Neural progenitor cell (in vitro differentiated cells): Measurements from ENCODE around the gene CSTA. TPM values are rescaled to one million over a fixed set of nuclear protein-coding genes. Genes with fewer than 3 reads are reported as not detected.

Experiments
- DNase-seq: peaks from one replicate; pipeline ENCODE4 v3.0.0-alpha.2; 2016; ENCODE audit warnings: low spot score
- H2AFZ ChIP-seq: fragments of 200-600 bp; sonication (generic); replicated peaks from 2 replicates; pipeline ENCODE4 v1.6.1; 2016; ENCODE audit warnings: antibody characterized with exemption
- H3F3A ChIP-seq: fragments of 200-600 bp; sonication (generic); 2 replicates; pipeline ENCODE4 v1.6.1; 2016; ENCODE audit warnings: antibody characterized with exemption, low read depth
- H3K27ac ChIP-seq: fragments of 200-600 bp; sonication (generic); 2 replicates; pipeline ENCODE4 v1.5.1; 2016; ENCODE audit warnings: mild to moderate bottlenecking
- H3K27me3 ChIP-seq: fragments of 200-600 bp; sonication (generic); 2 replicates; pipeline ENCODE4 v1.6.1; 2016; ENCODE audit warnings: mild to moderate bottlenecking, moderate library complexity
- H3K36me3 ChIP-seq: fragments of 200-600 bp; sonication (generic); 2 replicates; pipeline ENCODE4 v1.5.1; 2016
- H3K4me1 ChIP-seq: fragments of 200-600 bp; sonication (generic); 2 replicates; pipeline ENCODE4 v1.6.1; 2016; ENCODE audit warnings: mixed run types
- H3K4me2 ChIP-seq: fragments of 200-600 bp; sonication (generic); 2 replicates; pipeline ENCODE4 v1.6.1; 2016
- H3K4me3 ChIP-seq: fragments of 200-600 bp; sonication (generic); 2 replicates; pipeline ENCODE4 v1.5.1; 2016
- H3K79me2 ChIP-seq: fragments of 200-600 bp; sonication (generic); 2 replicates; pipeline ENCODE4 v1.6.1; 2016; ENCODE audit warnings: low read depth
- H3K9ac ChIP-seq: fragments of 200-600 bp; sonication (generic); 2 replicates; pipeline ENCODE4 v1.6.1; 2016
- H3K9me3 ChIP-seq: fragments of 200-600 bp; sonication (generic); 2 replicates; pipeline ENCODE4 v1.5.1; 2016; ENCODE audit warnings: low read depth
- H4K20me1 ChIP-seq: fragments of 200-600 bp; sonication (generic); 2 replicates; pipeline ENCODE4 v1.6.1; 2016; ENCODE audit warnings: low read depth
- H3K27ac Mint-ChIP-seq: 3 replicates; pipeline ENCODE4 v1.8.0; 2021; ENCODE audit warnings: mixed read lengths
- H3K27me3 Mint-ChIP-seq: 2 replicates; pipeline ENCODE4 v1.8.0; 2022; ENCODE audit warnings: low read depth, mild to moderate bottlenecking, inconsistent platforms, moderate library complexity, mixed read lengths; ENCODE audit not compliant: insufficient read depth
- H3K36me3 Mint-ChIP-seq: 3 replicates; pipeline ENCODE4 v1.8.0; 2021; ENCODE audit warnings: mixed read lengths
- H3K4me1 Mint-ChIP-seq: 3 replicates; pipeline ENCODE4 v1.8.0; 2021; ENCODE audit warnings: mixed read lengths
- H3K4me3 Mint-ChIP-seq: 3 replicates; pipeline ENCODE4 v1.8.0; 2021; ENCODE audit warnings: mild to moderate bottlenecking, moderate library complexity, mixed read lengths
- H3K9me3 Mint-ChIP-seq: 3 replicates; pipeline ENCODE4 v1.8.0; 2020; ENCODE audit warnings: mixed read lengths
- CTCF ChIP-seq: fragments of 200-600 bp; sonication (generic); IDR thresholded peaks from 2 replicates; pipeline ENCODE4 v1.5.1; 2017; ENCODE audit warnings: antibody characterized with exemption, mild to moderate bottlenecking
- EZH2 ChIP-seq: fragments of 200-600 bp; sonication (generic); IDR thresholded peaks from 2 replicates; pipeline ENCODE4 v1.6.1; 2017; ENCODE audit warnings: antibody characterized with exemption, mild to moderate bottlenecking, moderate library complexity
- EZH2phosphoT487 ChIP-seq: fragments of 200-600 bp; sonication (generic); IDR thresholded peaks from 2 replicates; pipeline ENCODE4 v1.6.1; 2017; ENCODE audit warnings: antibody characterized with exemption
- total RNA-seq: library from RNA; depleted of rRNA; stranded (reverse); fragments of >200 nt; gene quantifications from 2 replicates; pipeline ENCODE4 v1.2.3, GENCODE V29; 2015; ENCODE audit warnings: low replicate concordance

CSTA gene
- total RNA-seq, 1 donor from 2014 or later = not detected

- H3K4me2 ChIP-seq = no peak overlapping the region
- H3K36me3 Mint-ChIP-seq = no peaks in the 10 kb centered on the region
- H3K79me2 ChIP-seq = no peaks in the 10 kb centered on the region
- H3K27me3 Mint-ChIP-seq = peaks cover 12% of the 10 kb centered on the region
- H3K4me3 ChIP-seq = no peak overlapping the region
- no peaks in the 10 kb centered on the region for H3F3A ChIP-seq
- H3K27me3 ChIP-seq = no peaks in the 10 kb centered on the region
- TF ChIP-seq CTCF (no peak), EZH2phosphoT487 (no peak), EZH2 (no peak)
- no peaks in the 10 kb centered on the region for H4K20me1 ChIP-seq
- H3K9me3 Mint-ChIP-seq = no peaks in the 10 kb centered on the region
- H2AFZ ChIP-seq = no peak overlapping the region
- H3K4me1 ChIP-seq = no peaks in the 10 kb centered on the region
- no peak for DNase-seq
- no peak overlapping the region for H3K9ac ChIP-seq
- H3K27ac Mint-ChIP-seq = no peak overlapping the region
- no peaks in the 10 kb centered on the region for H3K9me3 ChIP-seq
- H3K4me1 Mint-ChIP-seq = no peaks in the 10 kb centered on the region
- H3K27ac ChIP-seq = no peak overlapping the region
- H3K4me3 Mint-ChIP-seq = peak overlapping the region; percentile 46
- no peaks in the 10 kb centered on the region for H3K36me3 ChIP-seq
These were observed 40.6 kb upstream of the CSTA start for GRCh38 chr3:122284486-122284885.

GRCh38 chr3:122294359-122294758, 30.7 kb upstream of the CSTA start:
- H3K27ac Mint-ChIP-seq = no peak overlapping the region
- Histone ChIP-seq H3F3A (no peaks in the 10 kb centered on the region), H3K4me3 (no peak overlapping the region), H4K20me1 (no peaks in the 10 kb centered on the region), H3K9me3 (no peaks in the 10 kb centered on the region), H3K79me2 (no peaks in the 10 kb centered on the region), H3K27ac (no peak overlapping the region), H3K4me1 (no peaks in the 10 kb centered on the region), H2AFZ (no peak overlapping the region), H3K4me2 (no peak overlapping the region), H3K36me3 (no peaks in the 10 kb centered on the region), H3K9ac (no peak overlapping the region), H3K27me3 (no peaks in the 10 kb centered on the region)
- H3K36me3 Mint-ChIP-seq = no peaks in the 10 kb centered on the region
- H3K4me3 Mint-ChIP-seq = no peak overlapping the region
- H3K4me1 Mint-ChIP-seq = no peaks in the 10 kb centered on the region
- no peaks in the 10 kb centered on the region for H3K9me3 Mint-ChIP-seq
- DNase-seq = no peak
- no peak for TF ChIP-seq EZH2phosphoT487
- TF ChIP-seq EZH2 = no peak
- no peak for TF ChIP-seq CTCF
- H3K27me3 Mint-ChIP-seq = no peaks in the 10 kb centered on the region

GRCh38 chr3:122295266-122296062, 29.6 kb upstream of the CSTA start:
- Histone ChIP-seq H3K9me3 (no peaks in the 10 kb centered on the region), H3K4me2 (no peak overlapping the region), H4K20me1 (no peaks in the 10 kb centered on the region), H3K4me1 (no peaks in the 10 kb centered on the region), H3K27ac (no peak overlapping the region), H3K79me2 (no peaks in the 10 kb centered on the region), H3K36me3 (no peaks in the 10 kb centered on the region), H3K27me3 (no peaks in the 10 kb centered on the region), H3K9ac (no peak overlapping the region), H2AFZ (no peak overlapping the region), H3K4me3 (no peak overlapping the region), H3F3A (no peaks in the 10 kb centered on the region)
- DNase-seq = no peak
- Mint-ChIP-seq H3K27ac (no peak overlapping the region), H3K4me3 (no peak overlapping the region), H3K4me1 (no peaks in the 10 kb centered on the region), H3K27me3 (no peaks in the 10 kb centered on the region), H3K9me3 (peaks cover 3% of the 10 kb centered on the region), H3K36me3 (no peaks in the 10 kb centered on the region)
- TF ChIP-seq EZH2phosphoT487 = no peak
- TF ChIP-seq EZH2 = no peak
- no peak for TF ChIP-seq CTCF
